Measurements from ENCODE around the gene TULP3.

GRCh38 chr12:2895051-2895451 lies 4.4 kb downstream of the TULP3 start:
- TF ChIP-seq, protein P1, sequence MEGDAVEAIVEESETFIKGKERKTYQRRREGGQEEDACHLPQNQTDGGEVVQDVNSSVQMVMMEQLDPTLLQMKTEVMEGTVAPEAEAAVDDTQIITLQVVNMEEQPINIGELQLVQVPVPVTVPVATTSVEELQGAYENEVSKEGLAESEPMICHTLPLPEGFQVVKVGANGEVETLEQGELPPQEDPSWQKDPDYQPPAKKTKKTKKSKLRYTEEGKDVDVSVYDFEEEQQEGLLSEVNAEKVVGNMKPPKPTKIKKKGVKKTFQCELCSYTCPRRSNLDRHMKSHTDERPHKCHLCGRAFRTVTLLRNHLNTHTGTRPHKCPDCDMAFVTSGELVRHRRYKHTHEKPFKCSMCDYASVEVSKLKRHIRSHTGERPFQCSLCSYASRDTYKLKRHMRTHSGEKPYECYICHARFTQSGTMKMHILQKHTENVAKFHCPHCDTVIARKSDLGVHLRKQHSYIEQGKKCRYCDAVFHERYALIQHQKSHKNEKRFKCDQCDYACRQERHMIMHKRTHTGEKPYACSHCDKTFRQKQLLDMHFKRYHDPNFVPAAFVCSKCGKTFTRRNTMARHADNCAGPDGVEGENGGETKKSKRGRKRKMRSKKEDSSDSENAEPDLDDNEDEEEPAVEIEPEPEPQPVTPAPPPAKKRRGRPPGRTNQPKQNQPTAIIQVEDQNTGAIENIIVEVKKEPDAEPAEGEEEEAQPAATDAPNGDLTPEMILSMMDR (IDR thresholded peaks at IDR 0.05), result no peak
- TF ChIP-seq POLR2A (IDR thresholded peaks at IDR 0.05) (no peak), POLR2AphosphoS5 (IDR thresholded peaks at IDR 0.05) (no peak)
